ENCODE data around the gene CELF2.

Gene CELF2

GRCh38 chr10:11286261-11286852 is 268.7 kb downstream of the CELF2 start:
- no peaks in the 10 kb centered on the region for H3K36me3 ChIP-seq (ENCODE audit: control insufficient read depth, low read length)

GRCh38 chr10:11288302-11288701 is 270.6 kb downstream of the CELF2 start:
- no peak overlapping the region for H3K4me3 ChIP-seq (ENCODE audit: low read length)
- no peaks in the 10 kb centered on the region for H3F3A ChIP-seq (ENCODE audit: control insufficient read depth, insufficient read depth)
- no peaks in the 10 kb centered on the region for H3K36me3 ChIP-seq (ENCODE audit: control insufficient read depth, low read length)
- no peaks in the 10 kb centered on the region for H3K27me3 ChIP-seq (ENCODE audit: control insufficient read depth, low read length)
- no peaks in the 10 kb centered on the region for H3K4me1 ChIP-seq (ENCODE audit: control insufficient read depth, low read length)
- no peaks in the 10 kb centered on the region for H4K20me1 ChIP-seq (ENCODE audit: control insufficient read depth, insufficient read depth, low read depth, low read length)
- no peaks in the 10 kb centered on the region for H3K9me2 ChIP-seq (replicated peaks; ENCODE audit: control insufficient read depth, low read length)
- no peaks in the 10 kb centered on the region for H3K79me2 ChIP-seq (ENCODE audit: control insufficient read depth, low read length)
- H3K4me2 ChIP-seq (ENCODE audit: low read length): no peak overlapping the region
- TF ChIP-seq CTCF (IDR thresholded peaks at IDR 0.05; ENCODE audit: low read depth, low read length, poor library complexity, severe bottlenecking) (no peak), EZH2phosphoT487 (IDR thresholded peaks at IDR 0.05; ENCODE audit: borderline replicate concordance, low read length) (no peak)
- H3K9me3 ChIP-seq (ENCODE audit: control insufficient read depth, insufficient read depth, low read length): no peaks in the 10 kb centered on the region
- H3K27ac ChIP-seq (ENCODE audit: low read depth, low read length): no peak overlapping the region

More at GRCh38 chr10:11286261-11286852, 268.7 kb downstream of the CELF2 start:
- TF ChIP-seq EZH2phosphoT487 (IDR thresholded peaks at IDR 0.05; ENCODE audit: borderline replicate concordance, low read length) (no peak), CTCF (IDR thresholded peaks at IDR 0.05; ENCODE audit: low read depth, low read length, poor library complexity, severe bottlenecking) (no peak)
- H3F3A ChIP-seq (ENCODE audit: control insufficient read depth, insufficient read depth): no peaks in the 10 kb centered on the region
- no peaks in the 10 kb centered on the region for H3K4me1 ChIP-seq (ENCODE audit: control insufficient read depth, low read length)
- H3K4me2 ChIP-seq (ENCODE audit: low read length): no peak overlapping the region
- H3K79me2 ChIP-seq (ENCODE audit: control insufficient read depth, low read length): no peaks in the 10 kb centered on the region
- no peak overlapping the region for H3K4me3 ChIP-seq (ENCODE audit: low read length)
- H4K20me1 ChIP-seq (ENCODE audit: control insufficient read depth, insufficient read depth, low read depth, low read length): no peaks in the 10 kb centered on the region
- H3K27ac ChIP-seq (ENCODE audit: low read depth, low read length): no peak overlapping the region
- H3K9me2 ChIP-seq (replicated peaks; ENCODE audit: control insufficient read depth, low read length): no peaks in the 10 kb centered on the region
- no peaks in the 10 kb centered on the region for H3K27me3 ChIP-seq (ENCODE audit: control insufficient read depth, low read length)
- no peaks in the 10 kb centered on the region for H3K9me3 ChIP-seq (ENCODE audit: control insufficient read depth, insufficient read depth, low read length)

GRCh38 chr10:11290156-11290890 is 272.7 kb downstream of the CELF2 start:
- Histone ChIP-seq H3K9me3 (ENCODE audit: control insufficient read depth, insufficient read depth, low read length) (no peaks in the 10 kb centered on the region), H3K4me1 (ENCODE audit: control insufficient read depth, low read length) (no peaks in the 10 kb centered on the region), H3K4me2 (ENCODE audit: low read length) (no peak overlapping the region), H3K9me2 (replicated peaks; ENCODE audit: control insufficient read depth, low read length) (no peaks in the 10 kb centered on the region), H3K79me2 (ENCODE audit: control insufficient read depth, low read length) (no peaks in the 10 kb centered on the region), H3K4me3 (ENCODE audit: low read length) (no peak overlapping the region), H3K27ac (ENCODE audit: low read depth, low read length) (no peak overlapping the region), H3K36me3 (ENCODE audit: control insufficient read depth, low read length) (no peaks in the 10 kb centered on the region), H3K27me3 (ENCODE audit: control insufficient read depth, low read length) (no peaks in the 10 kb centered on the region), H4K20me1 (ENCODE audit: control insufficient read depth, insufficient read depth, low read depth, low read length) (no peaks in the 10 kb centered on the region), H3F3A (ENCODE audit: control insufficient read depth, insufficient read depth) (no peaks in the 10 kb centered on the region)
- no peak for TF ChIP-seq EZH2phosphoT487 (IDR thresholded peaks at IDR 0.05; ENCODE audit: borderline replicate concordance, low read length)

Measured in DOHH2 (cell line).